ENCODE results near the gene PSMC2.

The PSMC2 gene

DNA sequence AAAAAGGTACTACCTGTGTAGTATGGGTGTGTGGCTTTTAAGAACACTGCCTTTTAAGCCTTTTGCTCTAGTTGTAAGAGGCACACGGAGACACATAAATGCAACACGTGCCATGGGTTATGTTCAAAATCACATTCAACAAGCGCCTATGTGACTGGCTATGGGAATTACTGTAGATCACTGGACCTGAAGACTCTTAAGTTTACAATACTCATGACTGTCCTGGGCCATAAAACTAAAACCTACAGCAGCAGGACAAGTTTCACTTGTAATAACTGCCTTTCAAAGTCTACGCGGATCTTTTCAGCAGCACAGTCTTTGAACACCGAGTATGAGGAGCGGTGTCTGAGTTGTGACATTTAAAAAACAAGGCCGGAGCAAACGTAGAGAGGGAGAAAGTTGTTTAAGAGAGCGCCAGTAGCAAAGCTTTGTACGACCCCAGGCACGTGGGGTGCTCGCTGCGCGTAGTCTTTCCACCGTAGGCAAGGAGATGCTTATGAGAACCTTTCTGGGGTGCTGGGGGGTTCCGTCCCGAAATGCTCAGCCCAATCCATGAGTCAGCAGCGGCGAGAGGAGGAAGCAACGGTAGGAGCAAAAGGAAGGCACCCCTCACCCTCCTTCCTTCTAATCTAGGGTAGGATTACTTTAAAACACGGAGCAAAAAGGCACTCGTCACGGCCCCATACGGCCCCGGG is 3.5 kb upstream of the PSMC2 start:
- H3K9me3 Mint-ChIP-seq: no peaks in the 10 kb centered on the region
- peaks cover 28 to 55% of the 10 kb centered on the region in 2 donors for H3K4me1 Mint-ChIP-seq (ENCODE audit: low read depth in 2 of 2)
- peak overlapping the region; percentile 98 to 99 for H3K27ac Mint-ChIP-seq
- peaks cover 42% of the 10 kb centered on the region for H3K36me3 Mint-ChIP-seq (ENCODE audit: insufficient read depth)
- DNase-seq: peak in 1 of 3 experiments; percentile 8
- ATAC-seq (replicated peaks): peak; percentile 21
- H3K27me3 Mint-ChIP-seq: no peaks in the 10 kb centered on the region
- peak overlapping the region; percentile 99 for H3K4me3 Mint-ChIP-seq

DNA sequence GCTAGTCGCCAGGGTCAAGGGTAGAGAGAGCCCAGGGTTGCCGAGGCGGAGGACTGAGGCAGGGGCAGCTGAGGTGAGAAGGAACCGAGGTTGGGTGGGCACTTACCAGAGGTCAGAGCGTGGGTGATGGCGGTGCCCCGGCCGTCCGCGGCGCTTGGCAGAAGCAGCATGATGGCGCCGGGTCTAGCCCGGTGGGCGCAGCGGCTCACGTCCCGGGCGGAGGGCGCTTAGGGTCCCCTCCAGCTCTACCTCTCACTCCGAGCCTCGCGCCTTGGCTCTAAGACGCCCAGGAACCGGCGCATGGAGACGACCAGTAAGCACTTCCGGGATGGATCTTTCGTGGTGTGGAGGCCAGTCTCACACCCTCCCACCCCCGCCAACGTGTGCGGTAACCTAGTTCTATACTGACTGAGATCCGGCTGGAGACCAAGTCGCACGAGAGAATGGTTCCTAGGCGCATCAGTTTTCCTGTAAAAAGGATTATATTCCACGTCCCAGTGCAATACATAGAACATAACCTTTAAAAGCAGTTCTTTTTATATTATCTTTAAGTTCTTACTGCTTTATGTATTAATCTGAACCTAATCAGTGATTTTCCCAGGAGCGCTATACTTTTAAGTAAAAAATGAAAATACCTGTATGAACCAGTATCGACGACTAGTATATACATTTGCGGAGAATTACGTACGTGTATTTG is 2.8 kb upstream of the PSMC2 start, which contains the start of gene DNAJC2:
Gene DNAJC2, minus strand, starts transcription at position 315 of the 697 bp plus-strand sequence. Its CDS starts 145 bp downstream, at position 170.
- H3K36me3 Mint-ChIP-seq (ENCODE audit: insufficient read depth): peaks cover 35% of the 10 kb centered on the region
- peak within 1 kb of the TSS; percentile 99 for H3K4me3 Mint-ChIP-seq

DNA sequence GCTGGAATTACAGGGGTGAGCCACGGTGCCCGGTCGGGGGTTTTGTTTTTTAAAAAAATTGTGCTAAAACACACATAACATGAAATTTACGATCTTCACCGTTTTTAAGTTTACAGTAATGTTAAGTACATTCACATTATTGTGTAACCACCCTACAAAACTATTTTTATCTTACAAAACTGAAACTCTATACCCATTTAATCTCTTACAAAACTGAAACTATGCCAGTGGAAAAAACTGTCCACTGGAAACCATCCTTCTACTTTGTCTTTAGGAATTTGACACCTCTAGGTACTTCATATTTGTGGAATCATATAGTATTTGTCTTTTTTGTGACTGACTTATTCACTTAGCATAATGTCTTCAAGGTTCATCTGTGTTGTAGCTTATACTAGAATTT is 1.0 kb upstream of the PSMC2 start:
- Mint-ChIP-seq H3K27ac (peak overlapping the region in 1 of 2 donors; percentile 95), H3K9me3 (no peaks in the 10 kb centered on the region), H3K27me3 (no peaks in the 10 kb centered on the region), H3K36me3 (ENCODE audit: insufficient read depth) (peaks cover 21% of the 10 kb centered on the region), H3K4me1 (ENCODE audit: low read depth in 2 of 2) (peaks cover 33 to 54% of the 10 kb centered on the region in 2 donors), H3K4me3 (peak overlapping the region in 1 of 2 donors; percentile 42)
- ATAC-seq (replicated peaks) (no peak), DNase-seq (no peak)

More for the DNA sequence above, 2.8 kb upstream of the PSMC2 start, which contains the start of gene DNAJC2:
- Mint-ChIP-seq H3K4me1 (ENCODE audit: low read depth in 2 of 2) (peaks cover 31 to 55% of the 10 kb centered on the region in 2 donors), H3K9me3 (no peaks in the 10 kb centered on the region), H3K27ac (peak within 1 kb of the TSS; percentile 98 to 99), H3K27me3 (no peaks in the 10 kb centered on the region)
- peak; percentile 79 to 81 (median 81) for DNase-seq
- peak; percentile 90 for ATAC-seq (replicated peaks)

DNA sequence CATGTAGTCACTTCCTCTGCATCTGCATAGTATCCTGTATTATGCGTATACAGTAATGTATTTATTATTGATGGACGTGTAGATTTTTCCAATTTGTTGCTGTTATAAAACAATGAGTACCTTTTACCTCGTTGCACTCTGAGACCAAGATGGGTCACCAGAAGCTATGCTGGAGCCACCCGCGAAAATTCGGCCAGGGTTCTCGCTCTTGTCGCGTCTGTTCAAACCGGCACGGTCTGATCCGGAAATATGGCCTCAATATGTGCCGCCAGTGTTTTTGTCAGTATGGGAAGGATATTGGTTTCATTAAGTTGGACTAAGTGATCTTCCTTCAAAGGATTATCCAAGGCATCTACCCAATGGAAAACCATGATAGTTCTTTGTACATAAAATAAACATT is 1.0 kb downstream of the PSMC2 start:
- peak overlapping the region; percentile 91 to 97 for H3K4me3 Mint-ChIP-seq
- no peaks in the 10 kb centered on the region for H3K27me3 Mint-ChIP-seq
- DNase-seq: peak in 1 of 3 experiments; percentile 9

DNA sequence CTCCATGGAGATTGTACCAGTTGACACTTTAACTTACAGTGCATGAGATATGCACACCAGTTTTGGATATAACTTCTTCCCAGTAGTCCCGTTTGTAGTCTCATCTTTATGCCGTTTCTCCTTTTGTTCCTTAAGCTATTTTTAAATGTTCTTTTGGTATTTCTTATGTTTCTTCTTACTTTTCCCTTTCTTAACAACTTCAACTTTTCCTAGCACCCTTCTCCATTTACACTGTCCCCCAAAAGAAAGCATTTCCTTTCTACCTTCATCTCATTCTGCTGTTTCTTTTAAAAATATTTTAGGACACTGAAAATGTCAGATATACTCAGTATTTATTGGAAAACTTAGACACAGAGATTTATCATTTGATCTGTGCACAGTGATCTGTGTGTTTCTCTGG is 1.5 kb downstream of the PSMC2 start:
- H3K4me1 Mint-ChIP-seq (ENCODE audit: low read depth in 2 of 2): peaks cover 38 to 52% of the 10 kb centered on the region in 2 donors

More for the DNA sequence above, 1.0 kb downstream of the PSMC2 start:
- Mint-ChIP-seq H3K9me3 (no peaks in the 10 kb centered on the region), H3K27ac (peak overlapping the region; percentile 95 to 99), H3K4me1 (ENCODE audit: low read depth in 2 of 2) (peaks cover 41 to 57% of the 10 kb centered on the region in 2 donors), H3K36me3 (ENCODE audit: insufficient read depth) (peaks cover 32% of the 10 kb centered on the region)
- no peak for ATAC-seq (replicated peaks)

DNA sequence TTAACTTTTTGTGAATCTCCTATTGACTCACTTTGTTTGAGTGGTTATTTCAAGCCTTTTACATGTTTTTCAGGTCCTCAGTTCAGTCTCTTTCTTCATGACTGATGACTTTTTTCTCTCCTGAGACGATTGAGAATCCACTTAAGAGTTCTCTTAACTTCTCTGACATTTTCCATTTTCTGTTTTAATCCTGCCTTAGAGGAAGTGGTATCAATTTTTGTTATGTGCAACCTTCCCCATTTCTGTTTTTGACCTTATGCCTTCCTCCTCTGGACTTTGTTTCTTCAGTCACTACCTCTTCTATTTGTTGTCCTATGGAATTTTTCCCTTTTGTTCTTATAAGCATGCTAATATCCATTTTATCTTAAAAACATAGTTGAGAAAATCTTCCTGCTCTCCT is 2.4 kb downstream of the PSMC2 start:
- Mint-ChIP-seq H3K27me3 (no peaks in the 10 kb centered on the region), H3K36me3 (ENCODE audit: insufficient read depth) (peaks cover 35% of the 10 kb centered on the region), H3K27ac (peak overlapping the region; percentile 95 to 99), H3K4me1 (ENCODE audit: low read depth in 2 of 2) (peaks cover 32 to 49% of the 10 kb centered on the region in 2 donors), H3K9me3 (no peaks in the 10 kb centered on the region), H3K4me3 (peak overlapping the region; percentile 91 to 97)
- DNase-seq: no peak
- ATAC-seq (replicated peaks): no peak

More for the DNA sequence above, 1.5 kb downstream of the PSMC2 start:
- H3K36me3 Mint-ChIP-seq (ENCODE audit: insufficient read depth): peaks cover 34% of the 10 kb centered on the region
- H3K9me3 Mint-ChIP-seq: no peaks in the 10 kb centered on the region
- no peak for DNase-seq
- no peaks in the 10 kb centered on the region for H3K27me3 Mint-ChIP-seq
- H3K27ac Mint-ChIP-seq: peak overlapping the region; percentile 95 to 99
- ATAC-seq (replicated peaks): no peak
- peak overlapping the region; percentile 91 to 97 for H3K4me3 Mint-ChIP-seq

DNA sequence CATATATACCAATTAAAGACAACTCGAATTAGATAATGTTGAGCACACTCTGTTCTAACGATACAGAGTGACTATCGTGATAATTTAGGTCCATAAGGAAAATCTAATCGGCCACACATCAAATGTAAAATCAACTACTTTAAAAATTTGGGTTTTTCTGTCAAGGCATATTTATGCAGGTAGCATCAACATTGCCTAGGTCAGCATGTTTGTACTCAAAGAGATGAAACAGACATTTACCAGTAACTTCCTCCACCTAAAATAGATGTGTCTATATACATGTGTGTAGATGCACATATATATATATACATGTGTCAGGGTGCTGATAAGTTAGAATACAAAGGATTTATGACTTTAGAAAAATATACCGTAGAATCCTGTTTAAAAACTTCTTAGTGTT is 22.0 kb downstream of the PSMC2 start:
- H3K9me3 Mint-ChIP-seq: no peaks in the 10 kb centered on the region

DNA sequence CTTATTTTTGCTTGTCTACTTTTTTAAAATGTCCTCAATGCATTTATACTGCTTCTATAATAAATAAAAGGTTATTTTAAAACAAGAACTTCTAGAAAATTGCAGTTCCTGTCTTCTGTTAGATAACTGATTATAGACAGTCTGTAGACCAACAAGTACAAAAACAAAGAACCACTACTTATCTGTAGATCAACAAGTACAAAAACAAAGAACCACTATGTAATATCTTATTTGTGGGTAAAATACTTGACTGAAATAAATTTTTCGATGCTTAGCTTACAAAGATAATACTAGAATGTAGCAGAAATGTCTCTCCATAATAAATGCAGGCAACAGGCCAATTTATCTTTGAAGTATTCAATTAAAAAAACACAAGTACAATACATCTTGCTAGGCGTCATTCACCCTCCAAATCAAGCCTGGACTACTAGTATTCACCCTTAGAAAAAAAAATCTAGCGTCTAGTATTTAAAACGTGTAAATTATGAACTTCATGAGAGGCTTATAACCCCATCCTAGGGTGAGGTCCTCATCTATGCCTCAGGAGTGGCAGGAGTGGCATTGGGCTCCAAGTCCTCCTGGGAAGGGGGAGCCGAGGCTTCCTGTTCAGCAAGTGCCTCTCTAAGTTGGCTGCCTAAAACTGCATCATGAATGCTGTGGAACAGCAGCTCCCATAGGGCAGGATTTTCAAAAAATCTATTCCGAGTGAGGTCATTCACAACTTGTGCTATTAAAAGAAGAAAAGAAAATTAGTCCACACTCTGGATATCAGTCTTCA is 26.6 kb downstream of the PSMC2 start:
- Mint-ChIP-seq H3K36me3 (ENCODE audit: insufficient read depth) (peaks cover 10% of the 10 kb centered on the region), H3K9me3 (no peaks in the 10 kb centered on the region), H3K27ac (no peak overlapping the region), H3K4me3 (no peak overlapping the region), H3K27me3 (peaks cover 0 to 7% of the 10 kb centered on the region in 2 donors), H3K4me1 (ENCODE audit: low read depth in 2 of 2) (no peaks in the 10 kb centered on the region)
- DNase-seq: no peak
- no peak for ATAC-seq (replicated peaks)

More for the DNA sequence above, 22.0 kb downstream of the PSMC2 start:
- Mint-ChIP-seq H3K4me3 (no peak overlapping the region), H3K27ac (no peak overlapping the region), H3K27me3 (no peaks in the 10 kb centered on the region), H3K36me3 (ENCODE audit: insufficient read depth) (peaks cover 57% of the 10 kb centered on the region), H3K4me1 (ENCODE audit: low read depth in 2 of 2) (no peaks in the 10 kb centered on the region)
- ATAC-seq (replicated peaks) (no peak), DNase-seq (no peak)

DNA sequence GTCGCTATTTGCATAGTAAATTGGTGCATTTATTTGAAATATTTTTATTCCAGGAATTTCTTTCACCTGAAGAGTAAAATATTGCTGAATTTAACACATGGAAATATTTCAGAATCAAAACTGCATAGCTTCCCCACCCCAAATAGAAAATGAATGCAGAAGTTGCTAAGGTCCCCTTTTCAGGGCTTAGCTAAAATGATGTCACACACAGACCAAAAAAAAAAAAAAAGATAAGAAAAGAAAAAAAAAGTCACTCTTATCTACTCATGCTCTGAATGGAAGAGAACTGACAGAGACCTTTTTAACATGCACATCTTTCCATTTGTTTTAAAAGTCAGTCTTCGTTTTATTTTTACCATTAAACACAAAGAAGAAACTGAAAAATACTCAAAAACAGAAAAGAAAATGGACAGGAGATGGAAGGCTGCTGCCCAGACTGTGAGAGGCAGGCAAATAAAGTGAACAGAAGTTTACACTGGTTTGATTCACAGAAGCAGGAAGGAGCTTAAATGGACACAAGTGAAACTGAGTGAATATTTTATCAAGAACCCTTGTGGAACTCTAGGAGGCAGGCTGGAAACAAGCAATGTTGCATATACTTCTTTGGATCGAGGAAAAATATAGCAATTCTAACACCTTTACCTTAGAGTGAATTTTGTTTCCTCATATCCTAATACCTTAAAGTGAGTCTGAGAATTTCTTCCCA is 32.0 kb downstream of the PSMC2 start:
- ATAC-seq (replicated peaks) (no peak), DNase-seq (no peak)
- no peak overlapping the region for H3K4me3 Mint-ChIP-seq
- H3K36me3 Mint-ChIP-seq (ENCODE audit: insufficient read depth): no peaks in the 10 kb centered on the region
- no peak overlapping the region for H3K27ac Mint-ChIP-seq
- H3K4me1 Mint-ChIP-seq (ENCODE audit: low read depth in 2 of 2): no peaks in the 10 kb centered on the region
- no peaks in the 10 kb centered on the region for H3K9me3 Mint-ChIP-seq
- peaks cover 0 to 11% of the 10 kb centered on the region in 2 donors for H3K27me3 Mint-ChIP-seq

DNA sequence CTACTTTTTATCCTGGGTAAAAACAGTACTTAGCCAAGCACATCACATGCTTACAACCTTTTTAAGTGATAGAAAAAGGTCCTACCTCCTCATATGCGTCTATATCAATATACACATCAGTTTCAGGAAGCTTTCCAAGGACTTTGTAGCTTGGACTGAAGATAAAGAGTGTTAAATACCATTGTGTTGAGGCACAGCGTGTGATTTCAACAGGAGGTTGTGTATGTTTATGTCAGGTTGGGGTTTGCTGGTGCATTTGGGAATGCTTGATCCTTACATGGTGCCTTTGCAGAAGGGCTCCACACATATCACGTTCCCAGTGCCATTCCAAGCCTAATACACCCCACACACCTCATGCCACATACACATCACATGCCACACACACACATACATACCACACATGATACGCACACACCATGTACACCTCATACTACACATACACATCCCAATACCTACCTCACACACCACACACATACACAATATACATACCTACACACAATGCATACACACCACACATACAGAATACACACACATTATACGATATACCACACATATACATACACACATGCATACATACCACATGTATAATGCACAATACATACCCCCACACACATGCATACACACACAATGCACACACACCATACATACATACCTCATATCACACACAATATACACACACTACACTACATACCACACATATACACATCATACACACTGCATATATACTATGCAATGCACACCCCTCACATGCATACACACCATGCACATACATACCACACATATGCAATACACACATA is 33.1 kb downstream of the PSMC2 start:
- Mint-ChIP-seq H3K4me1 (ENCODE audit: low read depth in 2 of 2) (no peaks in the 10 kb centered on the region), H3K27ac (no peak overlapping the region), H3K27me3 (peaks cover 0 to 11% of the 10 kb centered on the region in 2 donors), H3K4me3 (no peak overlapping the region), H3K9me3 (no peaks in the 10 kb centered on the region), H3K36me3 (ENCODE audit: insufficient read depth) (no peaks in the 10 kb centered on the region)
- ATAC-seq (replicated peaks) (no peak), DNase-seq (no peak)

DNA sequence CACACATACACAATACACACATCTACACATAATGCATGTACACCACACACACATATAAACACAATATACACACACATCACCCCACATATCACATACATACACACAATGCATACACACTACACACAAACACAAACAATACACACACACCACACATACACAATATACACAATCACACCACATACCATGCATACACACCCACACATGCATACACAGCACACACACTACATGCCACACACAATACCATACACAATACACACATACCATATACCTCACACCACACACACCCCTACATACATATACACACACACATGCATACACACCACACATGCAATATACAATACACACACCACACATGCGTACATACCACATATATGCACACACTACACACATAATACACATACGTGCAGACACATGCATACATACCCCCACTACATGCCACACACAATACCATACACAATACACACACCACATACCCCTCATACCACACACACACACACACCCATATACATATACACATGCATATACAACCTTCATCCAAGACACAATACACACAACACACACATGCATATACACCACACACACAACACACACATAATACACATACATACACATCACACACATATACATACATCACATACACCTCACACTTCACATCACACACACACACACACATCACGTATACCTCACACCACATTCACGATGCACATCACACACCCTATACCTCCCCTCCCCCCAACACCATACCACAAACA is 34.0 kb downstream of the PSMC2 start:
- Mint-ChIP-seq H3K4me1 (ENCODE audit: low read depth in 2 of 2) (no peaks in the 10 kb centered on the region), H3K36me3 (ENCODE audit: insufficient read depth) (no peaks in the 10 kb centered on the region), H3K4me3 (no peak overlapping the region), H3K27me3 (peaks cover 0 to 11% of the 10 kb centered on the region in 2 donors), H3K9me3 (no peaks in the 10 kb centered on the region), H3K27ac (no peak overlapping the region)
- DNase-seq (no peak), ATAC-seq (replicated peaks) (no peak)

DNA sequence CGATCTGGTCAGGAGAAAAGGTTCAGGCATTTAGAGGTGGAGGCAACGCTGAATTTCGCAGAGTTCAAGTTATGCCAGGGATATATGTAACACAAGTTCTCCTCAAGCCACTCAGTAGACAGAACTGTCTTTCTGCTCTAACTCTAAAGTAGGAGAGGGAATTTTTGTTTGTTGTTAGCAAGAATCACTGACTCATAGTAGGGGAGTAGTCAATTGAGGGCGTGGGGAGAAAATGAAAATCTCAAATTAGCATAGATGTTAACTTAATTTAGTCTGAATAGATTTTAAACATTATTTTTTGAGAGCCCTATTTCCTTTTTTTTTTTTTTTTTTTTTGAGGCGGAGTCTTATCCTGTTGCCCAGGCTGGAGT is 34.6 kb downstream of the PSMC2 start:
- Mint-ChIP-seq H3K4me3 (no peak overlapping the region), H3K36me3 (ENCODE audit: insufficient read depth) (no peaks in the 10 kb centered on the region), H3K27me3 (peaks cover 0 to 11% of the 10 kb centered on the region in 2 donors), H3K9me3 (no peaks in the 10 kb centered on the region), H3K4me1 (ENCODE audit: low read depth in 2 of 2) (no peaks in the 10 kb centered on the region), H3K27ac (no peak overlapping the region)
- DNase-seq (no peak), ATAC-seq (replicated peaks) (no peak)

All from effector memory CD8-positive, alpha-beta T cell (primary cell).